GM19025 (cell line): ENCODE data around the gene SSR2.

Experiments used
- ATAC-seq: cut with Tn5 transposase; IDR thresholded peaks from one replicate; pipeline ENCODE4 v1.9.1; 2021; ENCODE audit warnings: mild to moderate bottlenecking, low read depth, moderate library complexity; ENCODE audit not compliant: unreplicated experiment

The SSR2 gene

DNA sequence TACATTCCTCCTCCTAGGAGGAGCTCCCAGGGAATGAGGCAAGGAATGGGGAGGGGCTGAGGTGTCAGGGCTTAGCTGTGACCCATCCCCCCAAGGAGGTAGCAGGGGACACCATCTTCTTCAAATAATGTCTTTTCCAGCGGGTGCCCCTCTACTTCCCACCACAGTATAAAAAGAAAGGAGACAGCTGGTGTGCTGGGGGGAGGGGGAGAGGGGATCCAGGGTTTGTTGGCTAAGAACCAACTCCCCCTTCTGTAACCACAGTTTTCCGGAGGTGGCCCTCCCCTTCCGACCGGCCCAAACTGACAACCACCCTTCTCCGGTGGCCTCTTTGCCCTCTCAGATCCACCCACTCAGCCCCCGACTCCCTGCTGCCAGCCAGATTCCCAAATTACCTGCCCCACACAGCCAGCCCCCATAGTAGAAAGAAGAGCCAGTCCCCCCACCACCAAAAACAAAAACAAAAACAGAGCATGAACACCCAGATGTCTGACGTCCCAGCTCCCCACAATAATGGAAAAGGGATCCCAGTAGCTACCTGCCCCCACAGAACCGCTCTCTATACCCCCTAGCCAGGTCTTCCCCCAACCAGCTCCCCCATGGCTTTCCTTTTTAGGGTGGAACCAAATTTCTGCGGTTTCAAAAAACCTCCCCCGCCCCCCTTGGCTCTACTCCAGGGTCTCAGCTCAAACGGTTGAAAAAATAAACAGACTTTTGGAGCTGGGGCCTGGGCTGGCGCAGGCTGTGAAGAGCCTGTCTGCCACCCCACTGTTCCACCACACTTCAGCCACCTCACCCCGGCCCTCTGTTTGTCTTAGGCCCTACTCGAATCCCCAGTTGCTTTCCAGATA is 44.5 kb downstream of the SSR2 start:
- no peak for ATAC-seq

DNA sequence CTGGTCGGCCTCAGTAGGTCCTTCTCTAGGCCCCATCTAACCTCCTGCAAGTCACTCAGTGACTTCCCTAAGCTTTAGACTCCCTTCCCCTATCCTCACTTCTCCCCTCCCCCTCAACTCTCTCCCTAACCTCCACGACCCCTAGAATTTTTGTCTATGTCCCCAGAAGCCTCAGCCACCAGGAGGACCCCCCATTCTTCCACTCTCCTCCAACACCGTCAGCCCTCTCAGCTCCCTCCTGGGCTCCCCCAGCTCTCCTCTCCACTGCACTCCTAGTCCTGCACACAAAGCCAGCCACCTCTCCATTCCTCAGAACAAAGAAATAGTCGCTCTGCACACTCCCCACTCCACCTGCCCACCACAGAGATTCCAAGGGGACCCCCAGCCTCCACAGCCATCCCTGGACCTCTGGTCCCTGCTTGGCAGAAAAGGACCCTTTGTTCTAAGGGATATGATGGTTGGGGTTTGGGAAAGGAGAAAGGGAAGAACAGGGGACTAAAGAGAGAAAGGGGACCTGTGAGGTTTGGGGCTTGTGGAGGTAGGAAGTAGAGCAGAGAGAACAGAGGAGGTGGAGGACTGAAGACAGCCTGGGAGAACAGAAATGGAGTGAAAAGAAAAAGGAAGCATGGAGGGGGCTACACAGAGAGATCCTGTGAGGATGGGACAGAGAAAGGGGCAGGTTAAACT is 45.2 kb downstream of the SSR2 start:
- no peak for ATAC-seq

DNA sequence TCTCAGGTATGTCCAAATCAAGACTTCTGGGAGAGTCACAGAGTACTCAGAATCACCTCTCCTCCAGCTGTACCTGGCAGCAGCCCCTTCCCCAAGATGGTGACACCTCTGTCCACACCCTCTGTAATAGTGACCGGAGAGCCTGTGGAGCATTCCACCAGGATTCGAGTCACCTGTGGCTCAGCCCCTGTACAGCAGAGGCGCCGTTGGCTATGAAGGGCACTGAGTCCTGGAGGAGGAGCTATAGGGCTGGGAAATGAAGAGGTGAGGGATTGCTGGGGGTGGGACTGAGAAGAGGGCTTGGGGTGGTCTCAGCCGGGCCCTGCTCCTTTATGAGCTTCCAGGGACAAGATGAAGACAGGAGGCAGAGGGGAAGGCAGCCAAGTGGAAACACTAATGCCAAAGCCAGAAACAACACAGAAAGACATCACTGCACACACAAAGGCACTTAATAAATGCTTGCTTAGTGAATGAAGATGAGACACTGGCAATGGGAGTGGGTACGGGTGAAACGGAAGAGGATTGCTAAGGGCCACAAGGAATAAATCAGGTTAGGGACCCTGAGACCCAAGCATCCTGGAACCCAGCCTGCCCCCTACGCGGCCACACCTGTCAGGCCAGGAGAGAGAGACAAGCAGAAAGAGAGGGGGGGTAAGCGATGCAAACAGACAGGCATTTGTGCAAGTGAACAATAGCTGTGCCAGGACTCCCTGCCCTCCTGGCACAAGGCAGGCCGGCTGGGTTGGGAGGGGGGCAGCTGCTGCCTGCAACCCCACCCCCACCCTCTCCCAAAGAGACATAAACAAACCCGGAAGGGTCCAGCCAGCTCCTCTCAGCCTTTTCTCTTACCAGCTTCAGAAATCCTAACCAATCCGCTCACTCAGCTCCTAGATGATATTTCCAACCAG is 46.3 kb downstream of the SSR2 start:
- no peak for ATAC-seq

DNA sequence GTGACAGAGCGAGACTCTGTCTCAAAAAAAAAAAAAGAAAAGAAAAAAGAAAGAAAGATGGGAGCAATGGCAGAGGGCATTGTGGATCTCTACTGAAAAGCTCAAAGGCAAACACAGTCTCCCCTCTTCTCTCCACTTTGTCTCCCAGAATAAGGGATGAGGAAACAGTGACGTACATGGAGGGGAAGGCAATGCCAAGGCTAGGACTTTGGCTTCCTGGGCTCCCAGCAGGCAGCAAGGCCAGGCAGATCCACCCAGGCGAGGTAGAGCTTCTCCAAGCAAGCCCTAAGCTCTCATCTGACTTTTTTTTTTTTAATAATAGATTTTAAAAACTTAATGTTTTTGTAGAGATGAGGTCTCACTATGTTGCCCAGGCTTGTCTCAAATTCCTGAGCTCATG is 47.0 kb downstream of the SSR2 start:
- no peak for ATAC-seq

DNA sequence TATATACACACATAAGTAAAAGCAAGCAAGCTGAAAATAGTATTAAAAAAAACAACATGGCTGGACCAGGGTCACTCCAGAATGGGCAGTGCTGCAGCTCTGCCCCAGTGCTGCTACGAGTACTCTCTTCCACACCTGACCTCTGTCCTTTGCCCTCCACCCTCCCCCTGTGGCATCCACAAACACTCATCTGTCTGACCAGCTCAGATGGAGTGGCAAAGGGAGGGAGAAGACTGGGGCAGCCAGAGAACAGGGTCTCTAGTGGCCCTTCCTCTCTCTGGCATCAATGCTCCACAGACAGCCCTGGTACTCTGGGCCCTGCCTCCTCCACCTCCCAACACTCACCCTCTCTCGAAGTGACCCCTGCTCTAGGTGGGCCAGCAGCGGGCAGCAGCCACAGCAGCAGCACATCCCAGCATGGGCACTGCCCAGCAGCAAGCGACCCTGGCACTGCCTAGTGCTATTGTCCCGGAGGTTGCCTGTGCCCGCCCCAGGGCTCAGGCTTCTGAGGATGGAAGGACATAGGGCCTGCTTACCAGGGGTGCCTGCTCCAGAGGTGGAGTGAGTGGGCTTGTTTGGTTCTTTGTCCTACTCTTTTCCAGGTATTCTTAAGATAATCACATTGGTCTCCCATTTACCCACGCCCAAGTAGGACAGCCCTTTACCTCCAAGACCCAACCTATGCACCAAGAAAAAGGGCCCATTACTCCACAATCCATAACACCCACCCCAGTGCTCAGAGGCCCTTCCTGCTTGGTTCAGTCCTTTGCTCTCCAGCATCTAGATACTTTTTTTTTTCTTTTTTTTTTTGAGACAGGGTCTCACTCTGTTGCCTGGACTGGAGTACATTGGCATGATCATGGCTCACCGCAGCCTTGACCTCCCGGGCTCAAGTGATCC is 48.6 kb downstream of the SSR2 start:
- ATAC-seq: no peak

DNA sequence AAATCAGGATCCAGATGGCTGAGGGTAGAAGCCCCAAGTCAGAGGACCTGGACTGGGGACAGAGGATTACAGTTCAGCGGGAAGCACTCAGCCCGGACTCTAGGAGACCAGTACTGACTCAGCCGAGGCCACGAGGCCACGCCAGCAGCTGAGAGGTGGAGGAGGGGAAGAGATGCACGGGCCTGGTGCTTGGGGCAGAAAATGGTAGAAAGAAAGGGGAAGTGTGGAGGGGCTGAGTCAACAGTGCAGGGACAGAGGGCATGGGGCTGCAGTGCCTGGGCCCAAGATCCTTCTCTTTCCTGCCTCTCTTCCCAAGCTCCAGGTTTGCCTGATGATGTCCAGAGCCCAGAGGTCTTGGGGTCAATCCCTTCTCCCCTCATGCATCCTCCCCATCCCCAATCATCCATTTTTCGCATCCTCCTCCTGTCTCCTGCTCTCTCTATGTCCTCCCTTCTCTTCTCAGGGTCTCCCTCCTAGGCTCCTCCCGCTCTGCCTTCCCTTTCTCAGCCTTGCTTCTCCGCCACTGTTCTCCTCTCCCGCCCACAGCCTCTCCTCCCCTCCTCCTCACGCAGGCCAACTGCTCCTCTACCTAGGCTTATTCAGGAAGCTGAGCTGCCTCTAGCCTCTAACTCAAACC is 50.1 kb downstream of the SSR2 start:
- ATAC-seq: peak; percentile 53

DNA sequence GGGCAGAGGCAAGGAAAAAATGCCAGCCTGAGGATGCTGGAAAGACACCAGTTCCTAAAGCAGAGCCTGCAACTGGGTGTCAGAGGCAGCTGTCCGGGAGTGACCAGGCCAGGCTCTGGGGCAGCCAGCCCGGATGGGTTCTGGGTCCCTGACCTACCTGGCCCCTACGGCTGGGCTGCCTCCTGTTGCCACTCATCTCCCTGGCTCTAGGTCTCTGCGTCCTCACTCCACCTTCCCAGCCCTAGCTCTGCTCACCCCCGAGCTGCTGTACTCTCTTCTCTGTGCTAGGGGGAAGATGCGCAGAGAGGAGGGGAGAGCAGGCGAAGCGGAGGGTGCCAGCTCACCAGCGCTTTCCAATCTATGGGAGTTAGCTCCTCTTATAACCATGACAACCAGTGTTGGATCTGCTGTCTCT is 51.4 kb downstream of the SSR2 start:
- ATAC-seq: no peak

DNA sequence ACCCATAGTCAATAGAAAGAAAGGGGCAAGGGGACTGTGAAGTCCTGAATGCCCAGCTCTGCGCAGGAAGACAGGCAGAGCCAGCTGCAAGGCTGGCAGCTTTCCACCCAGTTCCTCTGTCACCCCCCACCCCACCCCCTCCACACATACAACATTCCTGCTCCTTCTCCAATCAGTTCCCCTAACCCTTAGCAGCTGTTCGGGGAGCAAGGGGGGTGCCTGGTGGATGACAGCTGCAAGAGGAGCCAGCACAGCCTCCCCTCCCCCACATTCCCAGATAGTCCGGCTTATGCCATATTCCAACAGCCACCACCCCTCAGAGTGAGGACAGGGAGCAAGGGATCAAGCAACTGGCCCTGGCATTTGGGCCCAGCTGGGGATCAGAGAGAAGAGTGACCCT is 52.1 kb downstream of the SSR2 start:
- ATAC-seq: no peak

DNA sequence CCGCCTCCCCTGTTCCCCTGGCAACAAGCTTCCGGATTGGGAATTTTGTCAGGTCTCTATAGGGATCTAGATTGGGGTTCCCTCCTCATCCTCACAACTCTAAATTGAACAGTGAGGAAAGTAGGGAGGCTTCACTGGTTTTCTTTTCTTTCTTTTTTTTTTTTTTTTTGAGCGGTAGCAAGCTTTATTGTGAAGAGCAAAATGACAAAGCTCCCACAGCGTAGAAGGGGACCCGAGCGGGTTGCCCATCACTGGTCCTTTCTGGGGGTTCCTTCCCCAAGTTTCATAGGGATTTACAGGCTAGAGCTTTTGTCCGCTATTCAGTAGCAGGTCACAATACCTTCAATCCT is 52.7 kb downstream of the SSR2 start:
- ATAC-seq: no peak

DNA sequence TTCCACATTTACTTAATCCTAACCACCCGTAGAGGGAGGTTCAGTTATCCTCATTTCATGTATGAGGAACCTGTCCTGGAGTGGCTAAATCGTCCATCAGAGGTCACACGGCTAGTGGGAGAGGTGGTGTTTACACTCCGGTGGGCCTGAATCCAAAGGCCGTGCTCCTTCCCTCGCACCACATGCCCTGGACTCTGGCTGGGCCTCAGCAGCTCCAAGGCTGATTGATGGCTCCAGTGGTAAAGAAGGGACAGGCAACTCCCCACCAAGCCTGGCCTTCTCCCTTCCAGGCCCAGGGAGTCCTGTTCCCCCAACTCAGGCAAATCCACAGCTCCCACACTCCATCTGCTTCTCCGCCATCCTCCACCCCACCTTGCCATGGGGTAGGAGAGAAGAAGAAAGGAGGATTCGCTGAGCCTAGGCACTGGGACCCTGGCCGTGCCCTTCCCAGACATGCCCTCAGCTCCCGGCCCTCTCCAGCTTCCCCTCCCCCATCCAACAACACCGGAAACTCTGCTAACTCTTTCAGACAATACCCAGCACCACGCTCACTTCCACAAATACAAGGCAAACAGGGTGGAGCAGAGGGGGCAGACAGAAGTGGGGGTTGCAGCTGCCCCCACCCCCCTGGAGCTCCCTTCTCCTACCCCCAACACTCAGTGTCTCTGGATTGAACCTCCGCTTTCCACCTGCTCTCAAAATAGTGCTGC is 53.3 kb downstream of the SSR2 start:
- ATAC-seq: no peak

DNA sequence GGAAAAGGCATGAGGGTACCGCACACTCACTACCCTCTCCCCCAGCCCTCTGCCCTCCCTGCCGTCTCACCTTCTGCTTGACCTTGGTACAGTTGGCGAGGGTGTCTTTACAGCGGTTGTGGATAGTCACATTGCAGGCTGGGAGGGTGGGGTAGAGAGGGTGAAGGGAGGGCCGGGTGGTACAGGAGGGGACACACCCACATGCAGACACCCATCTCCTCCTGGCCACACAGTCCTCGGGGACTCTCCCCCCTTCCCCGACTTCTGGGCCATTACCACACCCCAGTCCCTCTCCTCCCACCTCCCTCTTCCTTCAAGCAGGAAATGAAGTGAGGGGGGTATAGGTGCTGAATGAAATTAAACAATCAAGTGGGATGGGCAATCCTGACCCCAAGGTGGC is 54.0 kb downstream of the SSR2 start:
- no peak for ATAC-seq

DNA sequence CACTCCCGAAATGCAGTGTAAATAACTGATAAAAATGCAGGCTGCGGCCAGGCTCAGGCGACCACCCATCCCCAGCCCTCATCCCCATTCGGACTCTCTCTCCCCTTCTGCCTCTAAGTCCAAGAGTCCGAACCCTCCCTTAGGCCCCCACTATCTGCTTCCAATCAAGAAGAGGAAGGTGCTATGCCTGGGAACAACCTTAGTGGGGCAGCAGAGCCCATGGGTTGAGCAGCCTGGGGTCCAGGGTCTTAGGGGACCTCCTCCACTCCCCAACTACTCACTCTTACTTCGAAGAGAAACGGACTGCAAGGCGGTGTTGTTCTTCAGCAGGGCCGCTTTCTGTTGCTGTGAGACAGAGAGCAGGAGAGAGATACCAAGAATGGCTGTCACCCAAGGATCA is 54.6 kb downstream of the SSR2 start:
- ATAC-seq: no peak

DNA sequence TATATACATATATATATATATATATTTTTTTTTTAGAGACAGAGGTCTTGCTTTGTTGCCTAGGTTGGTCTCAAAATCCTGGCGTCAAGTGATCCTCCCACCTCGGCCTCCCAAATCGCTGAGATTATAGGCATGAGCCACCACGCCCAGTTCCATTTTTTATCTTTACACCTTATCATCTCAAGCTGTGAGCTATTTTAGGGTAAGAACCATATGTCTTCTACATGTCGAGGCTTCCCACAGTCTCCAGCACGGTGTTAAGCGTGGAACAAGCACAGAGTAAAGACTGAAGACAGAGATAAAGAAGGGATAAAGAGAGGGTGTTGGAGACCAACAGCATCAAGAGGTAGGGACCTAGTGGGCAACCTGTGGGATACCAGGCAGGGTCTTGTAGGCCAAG is 56.6 kb downstream of the SSR2 start:
- no peak for ATAC-seq

DNA sequence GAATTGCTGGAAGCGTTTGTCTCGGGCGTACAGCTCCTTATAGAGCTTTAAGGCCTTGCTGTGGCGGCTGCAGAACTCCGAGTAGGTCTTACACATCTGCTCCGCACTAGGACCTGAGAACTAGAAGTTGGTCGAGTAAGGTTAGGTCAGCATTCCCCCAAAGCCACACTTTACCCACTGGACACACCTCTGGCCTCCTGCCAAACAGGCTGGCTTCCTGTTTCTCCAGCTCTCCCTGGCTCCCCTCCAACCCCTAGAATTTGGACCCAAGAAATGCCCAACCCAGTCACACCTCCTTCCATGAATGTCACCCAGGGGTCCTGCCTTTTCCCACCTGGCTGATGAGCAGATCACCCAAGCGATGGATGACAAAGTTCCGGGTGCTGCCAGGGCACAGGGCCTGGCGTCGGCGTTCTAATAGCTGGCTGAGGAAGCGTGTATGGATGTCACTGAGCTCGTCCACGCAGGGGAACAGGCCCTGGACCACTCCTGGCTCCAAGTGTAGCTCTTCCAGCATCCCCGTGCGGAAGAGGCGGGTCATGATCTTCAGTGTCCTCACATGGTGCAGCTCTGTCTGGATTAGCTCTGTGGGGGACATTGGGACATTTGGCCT is 58.0 kb downstream of the SSR2 start:
- ATAC-seq: no peak

DNA sequence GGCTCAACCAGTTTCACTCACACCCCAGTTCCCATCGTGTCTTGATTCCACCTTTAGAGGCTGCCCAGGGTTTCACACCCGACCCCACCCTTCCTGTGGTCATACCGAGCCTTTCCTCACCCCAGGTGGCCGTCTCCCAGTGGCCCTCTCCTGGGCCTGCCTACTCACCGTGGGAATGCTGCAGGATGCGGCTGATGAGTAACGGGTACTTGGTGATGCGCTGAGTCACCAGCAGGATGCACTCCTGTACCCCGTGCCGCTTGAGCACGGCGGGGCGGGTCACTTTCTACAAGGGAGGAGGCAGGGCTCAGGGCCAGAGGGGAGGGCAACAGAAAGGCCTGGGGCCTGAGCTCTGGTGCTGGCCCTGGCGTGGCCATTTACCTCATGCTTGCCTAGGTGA is 58.8 kb downstream of the SSR2 start:
- no peak for ATAC-seq

DNA sequence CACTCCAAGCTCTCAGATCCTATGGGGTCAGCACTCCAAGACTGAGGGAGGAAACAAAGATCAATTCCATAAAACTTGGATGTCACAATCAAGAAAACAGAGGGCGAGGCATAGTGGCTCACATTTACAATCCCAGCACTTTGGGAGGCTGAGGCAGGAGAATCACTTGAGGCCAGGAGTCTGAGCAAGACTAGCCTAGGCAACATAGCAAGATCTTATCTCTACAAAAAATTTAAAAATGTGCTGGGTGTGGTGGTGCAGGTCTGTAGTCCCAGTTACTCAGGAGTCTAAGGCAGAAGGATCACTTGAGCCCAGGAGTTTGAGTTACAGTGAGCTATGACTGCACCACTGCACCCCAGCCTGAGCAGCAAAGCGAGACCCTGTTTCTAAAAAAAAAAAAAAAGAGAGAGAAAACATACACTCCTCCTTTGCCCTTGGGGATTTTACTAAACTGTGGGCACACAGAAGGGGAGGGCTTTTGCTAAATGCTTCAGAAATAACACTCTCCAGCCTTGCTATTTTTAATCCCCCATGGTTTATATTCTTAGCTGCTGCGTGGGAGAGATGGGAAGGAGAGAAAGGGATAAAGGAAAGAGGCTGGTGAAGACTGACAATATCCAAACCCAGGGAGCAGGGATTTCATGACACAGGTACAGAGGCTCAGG is 60.5 kb downstream of the SSR2 start:
- no peak for ATAC-seq
